ENCODE results near the gene NR3C2.
A peak's percentile ranks its signal among the peaks of the same experiment; 100 is the strongest.

NR3C2 gene

GRCh38 chr4:148044912-148045352, 397.3 kb downstream of the NR3C2 start:
- no peak overlapping the region for H3K4me3 ChIP-seq (replicated peaks in 1 of 2; ENCODE audit: low read depth in 2 of 2, low read length in 2 of 2)
- peak; percentile 23 to 31 for DNase-seq (ENCODE audit: low read depth in 2 of 2)
- TF ChIP-seq, protein P1, sequence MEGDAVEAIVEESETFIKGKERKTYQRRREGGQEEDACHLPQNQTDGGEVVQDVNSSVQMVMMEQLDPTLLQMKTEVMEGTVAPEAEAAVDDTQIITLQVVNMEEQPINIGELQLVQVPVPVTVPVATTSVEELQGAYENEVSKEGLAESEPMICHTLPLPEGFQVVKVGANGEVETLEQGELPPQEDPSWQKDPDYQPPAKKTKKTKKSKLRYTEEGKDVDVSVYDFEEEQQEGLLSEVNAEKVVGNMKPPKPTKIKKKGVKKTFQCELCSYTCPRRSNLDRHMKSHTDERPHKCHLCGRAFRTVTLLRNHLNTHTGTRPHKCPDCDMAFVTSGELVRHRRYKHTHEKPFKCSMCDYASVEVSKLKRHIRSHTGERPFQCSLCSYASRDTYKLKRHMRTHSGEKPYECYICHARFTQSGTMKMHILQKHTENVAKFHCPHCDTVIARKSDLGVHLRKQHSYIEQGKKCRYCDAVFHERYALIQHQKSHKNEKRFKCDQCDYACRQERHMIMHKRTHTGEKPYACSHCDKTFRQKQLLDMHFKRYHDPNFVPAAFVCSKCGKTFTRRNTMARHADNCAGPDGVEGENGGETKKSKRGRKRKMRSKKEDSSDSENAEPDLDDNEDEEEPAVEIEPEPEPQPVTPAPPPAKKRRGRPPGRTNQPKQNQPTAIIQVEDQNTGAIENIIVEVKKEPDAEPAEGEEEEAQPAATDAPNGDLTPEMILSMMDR (IDR thresholded peaks at IDR 0.05; ENCODE audit: low read depth, low read length): peak; percentile 9

DNA sequence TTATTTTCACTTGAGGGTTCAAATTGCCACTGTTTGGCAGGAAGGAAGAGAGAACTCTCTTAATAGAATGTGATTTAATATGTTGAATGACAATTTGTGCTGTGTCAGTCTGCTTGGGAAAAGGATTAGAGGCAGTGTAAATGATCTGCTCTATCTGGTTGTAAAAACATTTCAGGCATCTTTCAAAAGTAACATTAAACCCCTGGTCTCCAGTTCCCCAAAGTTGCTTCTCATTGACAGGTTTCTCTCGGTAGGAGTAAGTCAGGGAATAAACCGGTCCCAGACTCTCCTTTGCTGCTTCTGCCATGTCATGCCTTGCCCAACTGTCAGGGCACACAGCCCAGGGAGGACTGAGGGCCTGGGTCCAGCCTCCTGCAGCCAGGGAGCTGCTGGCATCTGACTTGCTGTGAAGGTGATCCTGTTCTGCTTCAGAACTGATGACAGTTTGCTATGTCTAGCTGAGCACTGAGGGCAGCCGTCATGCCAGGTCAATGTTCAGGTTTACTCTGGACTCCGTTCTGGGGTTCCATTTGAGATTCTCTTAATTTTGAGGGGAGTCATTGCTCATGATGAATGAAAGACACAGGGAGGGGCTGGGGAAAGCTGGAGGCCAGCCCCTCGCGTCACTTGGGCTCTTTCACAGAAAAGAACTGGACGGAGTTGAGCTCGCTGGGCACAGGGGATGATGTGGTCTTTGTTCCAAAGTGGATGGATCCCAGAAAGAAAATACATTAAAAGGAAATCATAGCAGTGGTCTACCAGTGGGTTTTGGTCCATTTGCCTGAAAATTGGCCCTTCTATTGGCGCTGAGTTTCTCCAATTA, 397.9 kb downstream of the NR3C2 start:
- DNase-seq (ENCODE audit: low read depth in 2 of 2): no peak
- TF ChIP-seq, protein P1 (IDR thresholded peaks at IDR 0.05; ENCODE audit: low read depth, low read length): no peak
- H3K4me3 ChIP-seq (replicated peaks in 1 of 2; ENCODE audit: low read depth in 2 of 2, low read length in 2 of 2): no peak overlapping the region

GRCh38 chr4:148041606-148042329, 400.4 kb downstream of the NR3C2 start:
- no peak overlapping the region for H3K4me3 ChIP-seq (replicated peaks in 1 of 2; ENCODE audit: low read depth in 2 of 2, low read length in 2 of 2)
- TF ChIP-seq, protein P1 (IDR thresholded peaks at IDR 0.05; ENCODE audit: low read depth, low read length): no peak
- no peak for DNase-seq (ENCODE audit: low read depth in 2 of 2)

DNA sequence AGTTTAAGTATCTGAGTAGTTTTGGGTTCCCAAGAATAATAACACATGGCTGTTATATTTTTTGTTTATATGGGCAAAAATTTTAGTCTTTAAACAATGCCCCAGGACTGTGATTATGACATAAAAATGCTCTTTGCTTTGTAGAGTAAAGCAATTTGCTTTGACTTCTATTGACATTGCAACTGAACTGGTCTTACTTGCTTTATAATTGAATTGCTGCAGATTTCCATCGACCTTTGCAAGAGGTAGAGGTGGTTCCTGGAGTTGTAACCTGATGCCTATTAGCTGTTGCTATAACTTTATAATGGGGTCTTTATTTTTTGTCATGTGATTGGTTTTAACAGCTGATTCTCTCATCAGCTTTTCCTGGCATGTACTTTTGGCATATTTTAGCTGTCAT, 407.4 kb downstream of the NR3C2 start:
- TF ChIP-seq, protein P1 (IDR thresholded peaks at IDR 0.05; ENCODE audit: low read depth, low read length): no peak
- DNase-seq (ENCODE audit: low read depth in 2 of 2): no peak
- no peak overlapping the region for H3K4me3 ChIP-seq (replicated peaks in 1 of 2; ENCODE audit: low read depth in 2 of 2, low read length in 2 of 2)

DNA sequence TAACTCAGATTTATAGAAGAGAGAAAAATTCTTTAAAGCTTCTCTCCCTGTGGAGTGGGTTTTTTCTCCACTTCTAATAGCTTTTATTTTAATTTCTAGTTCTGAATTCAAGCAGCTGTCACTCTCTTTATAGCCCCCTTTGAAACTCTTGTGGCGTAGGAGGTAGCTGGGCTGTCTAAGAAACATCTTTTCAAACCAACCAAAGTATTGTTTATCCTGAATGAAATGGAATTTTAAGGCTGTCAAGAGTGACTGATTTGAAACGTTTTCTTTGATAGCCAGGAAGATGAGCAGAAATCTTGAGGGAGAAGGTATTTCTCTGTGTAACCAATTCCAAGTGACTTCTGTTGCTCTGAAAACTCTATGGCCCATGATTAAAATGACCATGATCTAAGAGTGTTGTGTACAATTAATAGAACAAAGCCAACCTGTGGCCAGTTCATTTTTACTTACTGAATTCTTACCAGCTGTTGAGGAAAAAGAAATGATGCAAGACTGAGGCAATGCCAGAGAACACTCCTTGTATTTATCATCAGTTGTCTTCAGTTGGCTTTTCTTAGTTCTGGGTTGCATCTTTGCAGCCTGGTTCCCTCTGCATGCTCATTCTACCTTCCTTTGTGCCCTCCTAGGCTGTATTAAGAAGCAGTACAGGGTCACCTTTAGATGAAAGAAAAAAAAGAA, 411.9 kb downstream of the NR3C2 start:
- peak; percentile 73 to 75 for DNase-seq (ENCODE audit: low read depth in 2 of 2)
- TF ChIP-seq, protein P1 (IDR thresholded peaks at IDR 0.05; ENCODE audit: low read depth, low read length): no peak
- H3K4me3 ChIP-seq (replicated peaks in 1 of 2; ENCODE audit: low read depth in 2 of 2, low read length in 2 of 2): no peak overlapping the region

GRCh38 chr4:148029781-148030180, 412.4 kb downstream of the NR3C2 start:
- DNase-seq (ENCODE audit: low read depth in 2 of 2): no peak
- TF ChIP-seq, protein P1 (IDR thresholded peaks at IDR 0.05; ENCODE audit: low read depth, low read length): no peak
- no peak overlapping the region for H3K4me3 ChIP-seq (replicated peaks in 1 of 2; ENCODE audit: low read depth in 2 of 2, low read length in 2 of 2)
